Esophagus squamous epithelium (tissue), 4 donors: ENCODE measurements around the gene MXD4.

ENCODE experiments used
- CTCF ChIP-seq, 6 experiments: fragments of 450-650 bp in 4 of 6; fragments of 200-600 bp in 2 of 6; sonication (generic) in 2 of 6; IDR thresholded peaks; one replicate each; pipeline ENCODE4 v1.5.1; 2016 to 2019; ENCODE audit warnings: antibody characterized with exemption in 6 of 6, mild to moderate bottlenecking in 4 of 6, moderate library complexity in 4 of 6
- POLR2A ChIP-seq, 4 donors: fragments of 450-650 bp; IDR thresholded peaks; one replicate each; pipeline ENCODE4 v1.6.1; 2017; ENCODE audit warnings: antibody characterized with exemption in 4 of 4, mild to moderate bottlenecking in 4 of 4, moderate library complexity in 3 of 4

GRCh38 chr4:2297606-2298531, 36.0 kb upstream of the MXD4 start:
- TF ChIP-seq CTCF (IDR thresholded peaks at IDR 0.05) (no peak), POLR2A (IDR thresholded peaks at IDR 0.05) (no peak)
